ENCODE data around the gene VPREB1. TPM values are rescaled to one million over a fixed set of nuclear protein-coding genes. Genes with fewer than 3 reads are reported as not detected.
"Not testable (repeated sequence)": the region's sequence is repeated elsewhere in the genome, so short reads cannot be mapped to it uniquely, and the experiment has no call there.

The VPREB1 gene
- total RNA-seq, 1 experiment from 2014 or later = not detected

GRCh38 chr22:22248878-22249277 lies 4.3 kb downstream of the VPREB1 start:
- H3K36me3 ChIP-seq (replicated peaks; ENCODE audit: control insufficient read depth, insufficient read depth, low read length) = no peaks in the 10 kb centered on the region
- H3K27me3 ChIP-seq (ENCODE audit: control insufficient read depth, insufficient read depth, low read length) = peaks cover 79% of the 10 kb centered on the region
- no peak for DNase-seq
- H3K4me3 ChIP-seq (ENCODE audit: insufficient read depth, low read depth, low read length) = no peak overlapping the region

- peaks cover 75% of the 10 kb centered on the region for H3K27me3 ChIP-seq (ENCODE audit: control insufficient read depth, insufficient read depth, low read length)
- H3K36me3 ChIP-seq (replicated peaks; ENCODE audit: control insufficient read depth, insufficient read depth, low read length); H3K4me3 ChIP-seq (ENCODE audit: insufficient read depth, low read depth, low read length); DNase-seq: not testable (repeated sequence)
These were observed 6.1 kb downstream of the VPREB1 start for GRCh38 chr22:22250651-22251050.

GRCh38 chr22:22256133-22256532 lies 11.5 kb downstream of the VPREB1 start:
- not testable (repeated sequence) for DNase-seq; H3K4me3 ChIP-seq (ENCODE audit: insufficient read depth, low read depth, low read length); H3K36me3 ChIP-seq (replicated peaks; ENCODE audit: control insufficient read depth, insufficient read depth, low read length)
- H3K27me3 ChIP-seq (ENCODE audit: control insufficient read depth, insufficient read depth, low read length) = peaks cover 42% of the 10 kb centered on the region

- H3K4me3 ChIP-seq (ENCODE audit: insufficient read depth, low read depth, low read length); DNase-seq; H3K36me3 ChIP-seq (replicated peaks; ENCODE audit: control insufficient read depth, insufficient read depth, low read length): not testable (repeated sequence)
- H3K27me3 ChIP-seq (ENCODE audit: control insufficient read depth, insufficient read depth, low read length) = peaks cover 52% of the 10 kb centered on the region
These were observed 14.2 kb downstream of the VPREB1 start for GRCh38 chr22:22258597-22259415.

GRCh38 chr22:22260169-22260568 lies 15.6 kb downstream of the VPREB1 start:
- peaks cover 50% of the 10 kb centered on the region for H3K27me3 ChIP-seq (ENCODE audit: control insufficient read depth, insufficient read depth, low read length)
- H3K36me3 ChIP-seq (replicated peaks; ENCODE audit: control insufficient read depth, insufficient read depth, low read length); H3K4me3 ChIP-seq (ENCODE audit: insufficient read depth, low read depth, low read length); DNase-seq: not testable (repeated sequence)

GRCh38 chr22:22260586-22260985 lies 16.0 kb downstream of the VPREB1 start:
- not testable (repeated sequence) for H3K36me3 ChIP-seq (replicated peaks; ENCODE audit: control insufficient read depth, insufficient read depth, low read length); H3K4me3 ChIP-seq (ENCODE audit: insufficient read depth, low read depth, low read length); DNase-seq
- peaks cover 52% of the 10 kb centered on the region for H3K27me3 ChIP-seq (ENCODE audit: control insufficient read depth, insufficient read depth, low read length)

GRCh38 chr22:22262332-22263074 lies 17.9 kb downstream of the VPREB1 start:
- not testable (repeated sequence) for H3K4me3 ChIP-seq (ENCODE audit: insufficient read depth, low read depth, low read length); H3K36me3 ChIP-seq (replicated peaks; ENCODE audit: control insufficient read depth, insufficient read depth, low read length); DNase-seq
- H3K27me3 ChIP-seq (ENCODE audit: control insufficient read depth, insufficient read depth, low read length) = peaks cover 43% of the 10 kb centered on the region

GRCh38 chr22:22263823-22264222 lies 19.2 kb downstream of the VPREB1 start:
- not testable (repeated sequence) for H3K4me3 ChIP-seq (ENCODE audit: insufficient read depth, low read depth, low read length); H3K36me3 ChIP-seq (replicated peaks; ENCODE audit: control insufficient read depth, insufficient read depth, low read length); DNase-seq
- peaks cover 46% of the 10 kb centered on the region for H3K27me3 ChIP-seq (ENCODE audit: control insufficient read depth, insufficient read depth, low read length)

- H3K4me3 ChIP-seq (ENCODE audit: insufficient read depth, low read depth, low read length); H3K36me3 ChIP-seq (replicated peaks; ENCODE audit: control insufficient read depth, insufficient read depth, low read length); DNase-seq: not testable (repeated sequence)
- H3K27me3 ChIP-seq (ENCODE audit: control insufficient read depth, insufficient read depth, low read length) = peaks cover 27% of the 10 kb centered on the region
These were observed 25.6 kb downstream of the VPREB1 start for GRCh38 chr22:22270036-22270676.

GRCh38 chr22:22277423-22277822 lies 32.8 kb downstream of the VPREB1 start:
- not testable (repeated sequence) for H3K36me3 ChIP-seq (replicated peaks; ENCODE audit: control insufficient read depth, insufficient read depth, low read length); H3K27me3 ChIP-seq (ENCODE audit: control insufficient read depth, insufficient read depth, low read length); H3K4me3 ChIP-seq (ENCODE audit: insufficient read depth, low read depth, low read length); DNase-seq

GRCh38 chr22:22284962-22285756 lies 40.6 kb downstream of the VPREB1 start:
- not testable (repeated sequence) for H3K36me3 ChIP-seq (replicated peaks; ENCODE audit: control insufficient read depth, insufficient read depth, low read length); DNase-seq; H3K4me3 ChIP-seq (ENCODE audit: insufficient read depth, low read depth, low read length); H3K27me3 ChIP-seq (ENCODE audit: control insufficient read depth, insufficient read depth, low read length)

GRCh38 chr22:22286390-22287105 lies 42.0 kb downstream of the VPREB1 start:
- not testable (repeated sequence) for DNase-seq; H3K27me3 ChIP-seq (ENCODE audit: control insufficient read depth, insufficient read depth, low read length); H3K36me3 ChIP-seq (replicated peaks; ENCODE audit: control insufficient read depth, insufficient read depth, low read length); H3K4me3 ChIP-seq (ENCODE audit: insufficient read depth, low read depth, low read length)

- H3K36me3 ChIP-seq (replicated peaks; ENCODE audit: control insufficient read depth, insufficient read depth, low read length); DNase-seq; H3K4me3 ChIP-seq (ENCODE audit: insufficient read depth, low read depth, low read length); H3K27me3 ChIP-seq (ENCODE audit: control insufficient read depth, insufficient read depth, low read length): not testable (repeated sequence)
These were observed 42.6 kb downstream of the VPREB1 start for GRCh38 chr22:22287106-22287626.
